HepG2 (cell line): ENCODE measurements around the gene GBA2. TPM values are rescaled to one million over a fixed set of nuclear protein-coding genes. Genes with fewer than 3 reads are reported as not detected.

ENCODE experiments used
- ATAC-seq: fragments of 200-7000 bp; cut with Tn5 transposase; 3 replicates; pipeline ENCODE4 v1.9.1; 2020; ENCODE audit warnings: mild to moderate bottlenecking, moderate library complexity
- BruUV-seq: library from RNA; stranded (reverse); fragments of 400-500 nt; replicated peaks from 2 replicates; lab custom pipeline; 2021; lab: Mats Ljungman, UMichigan
- CTCF ChIA-PET: fragments of 300-600 bp; formaldehyde crosslinking; extraction: SDS; loops from one replicate; lab custom pipeline; 2021; ENCODE audit warnings: low total read pairs, inconsistent platforms, low intra/inter-chr PET ratio; lab: Yijun Ruan, JAX
- POLR2A ChIA-PET: fragments of 350-600 bp; sonication (Branson Sonifier 250); formaldehyde crosslinking; loops from one replicate; lab custom pipeline; 2020; ENCODE audit warnings: antibody characterized with exemption, inconsistent platforms; lab: Yijun Ruan, JAX
- DNase-seq: peaks from one replicate; pipeline ENCODE4 v3.0.0-alpha.2; 2015; ENCODE audit warnings: low spot score
- FAIRE-seq: peaks from 3 replicates; lab custom pipeline; 2011; peaks lifted over from hg19 to GRCh38; lab: Jason Lieb, UNC
- H2AFZ ChIP-seq: one replicate; pipeline ENCODE4 v1.6.1; 2011; ENCODE audit warnings: low read length, inconsistent platforms
- H3K27ac ChIP-seq: fragments of 300-600 bp; 3 replicates; pipeline ENCODE4 v1.8.0; 2011; ENCODE audit warnings: mixed run types, mild to moderate bottlenecking, mixed read lengths, low read length, inconsistent platforms; ENCODE audit not compliant: insufficient read depth; ENCODE audit errors: extremely low read length
- H3K27me3 ChIP-seq, 2 experiments: fragments of 200-600 bp in 1 of 2; 2 replicates in 1 of 2; 3 replicates in 1 of 2; pipeline versions ENCODE4 v1.6.0 to v1.8.0; 2011; ENCODE audit warnings: low read length in 2 of 2, mild to moderate bottlenecking in 2 of 2, moderate library complexity in 2 of 2, inconsistent platforms in 1 of 2; ENCODE audit not compliant: insufficient read depth in 2 of 2, control insufficient read depth in 1 of 2
- H3K36me3 ChIP-seq, 2 experiments: fragments of 200-600 bp in 1 of 2; replicated peaks in 1 of 2; 2 replicates in 1 of 2; 3 replicates in 1 of 2; pipeline versions ENCODE4 v1.5.1 to v1.8.0; 2011; ENCODE audit warnings: low read length in 2 of 2, inconsistent platforms in 1 of 2; ENCODE audit not compliant: insufficient read depth in 2 of 2, control insufficient read depth in 1 of 2
- H3K4me1 ChIP-seq: 2 replicates; pipeline ENCODE4 v1.5.1; 2012; ENCODE audit warnings: low read length, inconsistent platforms; ENCODE audit not compliant: insufficient read depth
- H3K4me2 ChIP-seq: 2 replicates; pipeline ENCODE4 v1.6.0; 2011; ENCODE audit warnings: low read depth, low read length, inconsistent platforms
- H3K4me3 ChIP-seq, 3 experiments: fragments of 200-600 bp in 1 of 3; sonication (generic), shearing (Covaris generic) in 1 of 3; replicated peaks in 1 of 3; 2 replicates each; pipeline ENCODE4 v1.5.1; 2011 to 2016; ENCODE audit warnings: low read length in 3 of 3, inconsistent platforms in 2 of 3, low read depth in 2 of 3, mild to moderate bottlenecking in 2 of 3, control low read depth in 1 of 3, mixed read lengths in 1 of 3; ENCODE audit not compliant: insufficient read depth in 1 of 3
- H3K79me2 ChIP-seq: one replicate; pipeline ENCODE4 v1.6.1; 2011; ENCODE audit warnings: low read length, inconsistent platforms; ENCODE audit not compliant: insufficient read depth
- H3K9ac ChIP-seq: 2 replicates; pipeline ENCODE4 v1.6.0; 2011; ENCODE audit warnings: mild to moderate bottlenecking, low read depth, low read length, inconsistent platforms; ENCODE audit not compliant: insufficient read depth
- H3K9me3 ChIP-seq: 2 replicates; pipeline ENCODE4 v1.5.1; 2012; ENCODE audit warnings: mild to moderate bottlenecking, low read length
- H4K20me1 ChIP-seq: 2 replicates; pipeline ENCODE4 v1.6.0; 2011; ENCODE audit warnings: inconsistent platforms, mild to moderate bottlenecking, low read length, moderate library complexity; ENCODE audit not compliant: insufficient read depth
- BATF2 ChIP-seq: sonication (generic); formaldehyde crosslinking; IDR thresholded peaks from 2 replicates; pipeline ENCODE4 v1.8.0; 2022; ENCODE audit warnings: mild to moderate bottlenecking, missing genetic modification reagents, moderate library complexity
- POLR2A ChIP-seq, 2 experiments: IDR thresholded peaks; 2 replicates each; pipeline ENCODE4 v1.6.1; 2011; ENCODE audit warnings: low read depth in 2 of 2, low read length in 2 of 2, mild to moderate bottlenecking in 1 of 2, moderate library complexity in 1 of 2; ENCODE audit not compliant: insufficient read depth in 1 of 2
- POLR2G ChIP-seq: fragments of 200-400 bp; formaldehyde crosslinking; IDR thresholded peaks from 2 replicates; pipeline ENCODE4 v1.6.1; 2018; ENCODE audit warnings: mild to moderate bottlenecking, low read depth, low read length, moderate library complexity
- ZBTB42 ChIP-seq: sonication (generic); formaldehyde crosslinking; IDR thresholded peaks from 2 replicates; pipeline ENCODE4 v1.5.0; 2020; ENCODE audit warnings: mild to moderate bottlenecking, missing genetic modification reagents
- ZFP90 ChIP-seq: sonication (generic); formaldehyde crosslinking; IDR thresholded peaks from 2 replicates; pipeline ENCODE4 v1.8.0; 2022; ENCODE audit warnings: missing genetic modification reagents, mild to moderate bottlenecking, inconsistent platforms, borderline replicate concordance
- ZKSCAN8 ChIP-seq: IDR thresholded peaks from 2 replicates; pipeline ENCODE4 v1.6.1; 2016; ENCODE audit warnings: borderline replicate concordance, missing genetic modification reagents, missing compliant biosample characterization
- WGBS: methylation state at CpG from one replicate; pipeline ENCODE4 v1.1.6; 2017; ENCODE audit warnings: low lambda C conversion rate; 5-methylcytosine and 5-hydroxymethylcytosine counted together
- in situ Hi-C: cut with HindIII; loops from 2 replicates; pipeline ENCODE4 v1.10.0; 2017; ENCODE audit warnings: low pct_unique_long_range_greater_than_20kb; ENCODE audit not compliant: extremely low pct_ligation_motif_present
- intact Hi-C: fragments of 100-400 bp; cut with micrococcal nuclease; formaldehyde crosslinking; loops from one replicate; pipeline ENCODE4 v1.10.0; 2022; ENCODE audit not compliant: unreplicated experiment
- polyA plus RNA-seq, 8 experiments: library from polyadenylated mRNA; depleted of rRNA in 3 of 8; stranded (reverse) in 7 of 8; unstranded in 1 of 8; fragments of >200 nt; fragmentation: Illumina TruSeq in 4 of 8; extraction: Trizol in 4 of 8; gene quantifications; 2 replicates each; pipeline versions ENCODE4 v1.2.1 to v1.2.3, GENCODE V29; 2011 to 2016; ENCODE audit warnings: low read depth in 4 of 8, missing spikeins in 1 of 8, mixed read lengths in 1 of 8; ENCODE audit not compliant: insufficient read depth in 1 of 8
- total RNA-seq, 5 experiments: library from RNA; depleted of rRNA; stranded (reverse); fragments of >200 nt; fragmentation: Illumina TruSeq; extraction: Trizol; gene quantifications; 2 replicates each; pipeline ENCODE4 v1.2.3, GENCODE V29; 2016; ENCODE audit warnings: low read depth in 1 of 5

The GBA2 gene
- total and polyA plus RNA-seq, 2 of the 13 experiments (the other 11 are each of a cell fraction or from before 2014, with no cell fraction given): 37.5 to 86.1 TPM

- Histone ChIP-seq H3K36me3 (peaks cover 48 to 96% of the 10 kb centered on the region in 2 experiments), H3K27ac (no peak overlapping the region), H3K27me3 (no peaks in the 10 kb centered on the region), H3K4me1 (peaks cover 4% of the 10 kb centered on the region), H3K79me2 (peaks cover 6% of the 10 kb centered on the region), H3K4me3 (no peak overlapping the region), H3K4me2 (no peak overlapping the region), H2AFZ (no peak overlapping the region), H3K9me3 (no peaks in the 10 kb centered on the region), H4K20me1 (no peaks in the 10 kb centered on the region; the same call in 1 of the 2 replicates), H3K9ac (no peak overlapping the region)
- no peak for ATAC-seq
- DNase-seq: no peak
- no peak for FAIRE-seq
- intact Hi-C loops (loop anchor here (10.0 kb wide), 1 partner anchor 244 kb away; the partner anchor contains the start of gene RUSC2), in situ Hi-C loops (no loop called here)
- TF ChIP-seq ZKSCAN8 (CRISPR knock-in tag) (no peak), BATF2 (CRISPR knock-in tag) (0 out of 2 replicates have a peak, but pooled peaks have one; percentile 24), POLR2G (peak; percentile 13; the same call in 1 of the 2 replicates)
- WGBS: 98% methylated on average over 7 of the region's 7 CpGs
- POLR2A ChIA-PET: interaction anchor here (1.3 to 2.0 kb wide), 4 partner anchors 8 to 78 kb away, joined by 4 to 19 read pairs (median 6); partner anchors contain the start of genes GBA2 and RGP1
- BruUV-seq: no TSS peak
- CTCF ChIA-PET: no interaction called here
Observed at GRCh38 chr9:35738924-35739323, 10.1 kb downstream of the GBA2 start.

- no peaks in the 10 kb centered on the region; a peak in 1 of 5 replicates for H3K27me3 ChIP-seq
- ATAC-seq: no peak
- CTCF ChIA-PET: no interaction called here
- H3K36me3 ChIP-seq: peaks cover 43 to 89% of the 10 kb centered on the region in 2 experiments
- no TSS peak for BruUV-seq
- DNase-seq: no peak
- no peak overlapping the region for H3K4me2 ChIP-seq
- FAIRE-seq: no peak
- intact Hi-C loops: loop anchor here (10.0 kb wide), 1 partner anchor 243 kb away; the partner anchor contains the start of gene RUSC2
- H3K4me3 ChIP-seq: no peak overlapping the region
- H2AFZ ChIP-seq: no peak overlapping the region
- H3K4me1 ChIP-seq: peaks cover 11% of the 10 kb centered on the region
- POLR2A ChIA-PET: interaction anchor here (1.3 to 2.0 kb wide), 3 partner anchors 9 to 81 kb away, joined by 3 to 19 read pairs (median 4); partner anchors contain the start of genes GBA2, RGP1 and RMRP
- 95% methylated on average over 4 of the region's 4 CpGs for WGBS
- H3K79me2 ChIP-seq: peaks cover 6% of the 10 kb centered on the region
- TF ChIP-seq ZFP90 (CRISPR knock-in tag) (no peak), POLR2A (IDR thresholded peaks at IDR 0.05; ENCODE audit: insufficient read depth in 1 of 2, low read depth in 2 of 2, low read length in 2 of 2) (0 out of 4 replicates have a peak, but pooled peaks of 1 of the 2 experiments have one; percentile 6), ZBTB42 (CRISPR knock-in tag) (no peak)
- no peaks in the 10 kb centered on the region for H3K9me3 ChIP-seq
- in situ Hi-C loops: no loop called here
- no peaks in the 10 kb centered on the region; the same call in 1 of the 2 replicates for H4K20me1 ChIP-seq
- no peak overlapping the region for H3K9ac ChIP-seq
- H3K27ac ChIP-seq: no peak overlapping the region
Observed at GRCh38 chr9:35738186-35738585, 10.8 kb downstream of the GBA2 start.
